ENCODE data around the gene MAP3K3.

- TF ChIP-seq, protein P1, sequence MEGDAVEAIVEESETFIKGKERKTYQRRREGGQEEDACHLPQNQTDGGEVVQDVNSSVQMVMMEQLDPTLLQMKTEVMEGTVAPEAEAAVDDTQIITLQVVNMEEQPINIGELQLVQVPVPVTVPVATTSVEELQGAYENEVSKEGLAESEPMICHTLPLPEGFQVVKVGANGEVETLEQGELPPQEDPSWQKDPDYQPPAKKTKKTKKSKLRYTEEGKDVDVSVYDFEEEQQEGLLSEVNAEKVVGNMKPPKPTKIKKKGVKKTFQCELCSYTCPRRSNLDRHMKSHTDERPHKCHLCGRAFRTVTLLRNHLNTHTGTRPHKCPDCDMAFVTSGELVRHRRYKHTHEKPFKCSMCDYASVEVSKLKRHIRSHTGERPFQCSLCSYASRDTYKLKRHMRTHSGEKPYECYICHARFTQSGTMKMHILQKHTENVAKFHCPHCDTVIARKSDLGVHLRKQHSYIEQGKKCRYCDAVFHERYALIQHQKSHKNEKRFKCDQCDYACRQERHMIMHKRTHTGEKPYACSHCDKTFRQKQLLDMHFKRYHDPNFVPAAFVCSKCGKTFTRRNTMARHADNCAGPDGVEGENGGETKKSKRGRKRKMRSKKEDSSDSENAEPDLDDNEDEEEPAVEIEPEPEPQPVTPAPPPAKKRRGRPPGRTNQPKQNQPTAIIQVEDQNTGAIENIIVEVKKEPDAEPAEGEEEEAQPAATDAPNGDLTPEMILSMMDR (IDR thresholded peaks at IDR 0.05; ENCODE audit: borderline replicate concordance, extremely low read depth, low read length, poor library complexity, severe bottlenecking): no peak
- TF ChIP-seq EZH2 (IDR thresholded peaks at IDR 0.05; ENCODE audit: borderline replicate concordance, low read depth, low read length, severe bottlenecking): no peak
Observed at GRCh38 chr17:63704836-63705235, 82.6 kb downstream of the MAP3K3 start.

All from DND-41 (cell line).